ENCODE results near the gene MAML3.

MAML3 gene

DNA sequence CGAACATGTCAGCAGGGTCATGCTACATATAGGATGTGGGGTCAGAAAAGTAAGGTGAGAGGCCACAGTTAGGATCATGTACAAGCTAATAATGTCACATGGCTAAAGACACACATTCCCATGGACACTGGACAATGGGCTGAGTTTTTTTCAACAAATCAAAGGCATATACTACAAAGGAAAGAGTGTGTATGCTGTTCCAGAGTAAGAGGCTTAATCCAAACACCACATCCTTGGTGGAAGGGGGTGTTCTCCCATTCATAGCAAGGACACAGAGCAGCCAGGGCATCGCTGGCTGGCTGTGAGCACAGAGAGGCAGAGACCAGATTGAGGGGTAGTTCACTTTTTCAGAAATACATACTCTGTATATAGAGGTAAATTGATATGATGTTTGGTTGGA, 356.7 kb downstream of the MAML3 start:
- no peak for DNase-seq (ENCODE audit: low read depth in 3 of 3, low spot score in 1 of 3)

DNA sequence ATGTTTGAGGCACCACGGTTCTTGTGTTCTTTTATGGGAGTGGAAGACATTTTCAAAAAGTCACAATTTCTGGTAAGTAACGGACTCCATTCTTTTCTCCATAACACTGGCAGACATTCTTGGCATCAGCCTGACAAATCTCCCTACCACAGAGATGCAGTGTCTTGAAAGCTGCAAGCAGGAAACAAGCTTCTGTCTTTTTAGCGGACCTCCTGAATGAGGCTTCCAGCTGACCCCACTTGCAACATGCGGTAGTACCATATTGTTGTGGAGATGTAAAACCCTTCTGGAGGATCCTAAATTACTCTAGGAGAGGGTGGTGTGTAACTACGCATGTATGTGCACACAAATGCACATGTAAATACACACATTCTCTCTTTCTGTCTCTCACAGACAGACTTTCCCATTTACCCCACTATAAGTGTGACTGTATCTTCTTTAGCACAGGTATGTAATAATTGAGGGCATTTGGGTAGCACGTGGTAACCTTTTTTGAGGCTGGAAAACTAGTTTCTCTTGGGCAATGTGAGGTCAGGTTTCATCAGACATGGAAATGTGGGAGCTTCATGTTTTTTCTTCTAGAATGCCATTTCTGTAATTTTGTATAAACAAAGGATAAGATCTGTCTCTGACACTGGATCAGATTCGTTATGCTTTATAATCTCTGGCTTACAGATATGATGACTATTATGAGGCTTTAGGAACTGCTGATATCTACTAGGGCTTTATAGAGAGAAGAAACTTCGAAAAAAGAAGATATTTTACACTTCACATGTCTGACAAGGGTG, 358.3 kb downstream of the MAML3 start:
- no peak for DNase-seq (ENCODE audit: low read depth in 3 of 3, low spot score in 1 of 3)

DNA sequence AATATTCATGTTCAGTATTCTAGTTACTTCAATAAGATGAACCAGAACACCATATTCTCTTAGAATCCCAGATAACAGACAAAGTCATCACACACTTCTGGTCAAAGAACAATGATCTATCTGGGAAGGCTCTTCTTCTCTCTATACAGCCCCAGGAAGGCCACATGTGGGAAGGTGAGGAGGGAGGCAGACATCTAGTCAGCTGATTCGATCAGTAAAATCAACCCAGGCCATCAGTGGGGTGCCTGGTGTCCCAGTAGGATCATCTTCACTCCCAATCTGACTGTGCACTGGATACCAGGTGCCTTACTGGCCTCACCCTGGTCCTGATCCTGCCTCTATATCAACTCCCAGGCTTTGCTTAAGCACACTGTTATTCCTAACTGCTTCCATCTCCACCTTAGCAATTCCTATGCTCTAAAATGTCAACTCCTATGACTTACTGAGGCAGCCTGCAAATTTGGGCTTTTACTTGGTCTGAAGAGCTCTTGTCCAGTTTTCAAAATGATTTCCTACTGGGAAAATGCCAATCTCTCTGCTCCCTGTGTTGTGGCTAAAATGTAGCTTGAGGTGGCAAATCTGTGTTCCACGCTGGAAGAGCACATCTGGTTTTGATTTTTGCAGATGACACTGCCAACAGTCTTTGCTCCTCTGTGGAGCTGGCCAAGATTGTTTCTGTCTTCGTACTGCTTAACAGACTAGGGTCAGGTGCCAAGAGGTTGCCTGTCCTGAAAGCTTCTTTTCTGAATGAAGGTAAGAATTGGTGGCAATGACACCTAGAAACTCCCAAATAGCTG, 359.6 kb downstream of the MAML3 start:
- DNase-seq (ENCODE audit: low read depth in 3 of 3, low spot score in 1 of 3) = no peak

DNA sequence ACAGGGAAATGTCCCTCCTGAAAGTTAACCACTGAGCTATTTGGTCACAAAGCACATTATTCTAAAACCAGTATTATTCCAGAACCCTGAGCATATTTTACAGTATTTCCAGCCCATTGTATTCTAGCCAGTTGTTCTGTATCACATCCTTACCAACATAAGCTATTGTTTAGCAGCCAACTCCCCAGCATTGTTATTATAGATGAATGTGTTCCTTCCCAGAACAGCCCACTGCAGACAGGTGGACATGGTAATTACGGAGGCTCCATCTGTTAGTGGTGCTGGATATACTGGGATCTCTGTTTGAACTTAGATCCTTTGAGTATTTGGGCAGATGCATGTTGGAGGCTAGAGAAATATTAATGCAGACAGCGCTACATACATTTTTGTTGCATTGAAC, 362.3 kb downstream of the MAML3 start:
- no peak for DNase-seq (ENCODE audit: low read depth in 3 of 3, low spot score in 1 of 3)

DNA sequence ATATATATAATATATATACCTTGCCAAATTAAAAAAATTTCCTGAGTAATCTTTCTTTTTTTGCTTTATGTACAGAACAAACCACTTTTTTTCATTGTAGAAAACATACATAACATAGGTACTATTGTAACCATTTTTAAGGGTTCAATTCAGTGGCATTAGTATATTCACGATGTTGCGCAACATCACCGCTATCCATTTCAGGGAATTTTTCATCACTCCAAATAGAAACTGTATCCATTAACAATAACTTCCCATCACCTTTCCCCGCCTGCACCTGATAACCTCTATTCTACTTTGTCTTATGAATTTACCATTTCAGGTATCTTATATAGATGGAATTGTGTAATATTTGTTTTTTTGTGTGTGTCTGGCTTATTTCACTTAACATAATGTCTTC, 363.7 kb downstream of the MAML3 start:
- DNase-seq (ENCODE audit: low read depth in 3 of 3, low spot score in 1 of 3) = no peak

DNA sequence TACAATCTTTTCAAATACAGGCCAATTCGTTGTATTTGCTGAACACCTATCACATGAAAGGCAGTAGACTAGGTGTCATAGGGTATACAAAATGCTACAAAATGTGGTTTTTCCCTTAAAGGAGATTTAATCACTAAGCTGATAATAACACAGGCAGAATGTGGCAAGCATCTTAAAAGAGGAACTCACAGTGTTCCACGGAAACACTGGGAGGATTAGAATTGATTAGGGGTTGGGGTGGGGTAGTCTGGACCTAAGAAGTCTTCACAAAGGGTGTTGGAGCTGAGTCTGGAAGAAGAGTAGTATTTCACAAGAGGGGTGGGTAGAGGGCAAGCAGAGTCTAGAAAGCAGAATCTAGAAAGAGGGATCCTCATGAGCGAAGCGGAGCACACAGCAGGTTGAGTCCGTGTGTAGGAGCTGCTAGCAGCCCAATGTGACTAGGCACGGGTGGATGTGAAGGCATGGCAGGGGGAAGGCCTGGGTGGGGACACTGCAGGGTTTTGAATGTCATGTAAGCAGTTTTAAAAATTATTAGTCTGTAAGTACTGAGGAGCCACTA, 364.8 kb downstream of the MAML3 start:
- DNase-seq (ENCODE audit: low read depth in 3 of 3, low spot score in 1 of 3) = no peak

DNA sequence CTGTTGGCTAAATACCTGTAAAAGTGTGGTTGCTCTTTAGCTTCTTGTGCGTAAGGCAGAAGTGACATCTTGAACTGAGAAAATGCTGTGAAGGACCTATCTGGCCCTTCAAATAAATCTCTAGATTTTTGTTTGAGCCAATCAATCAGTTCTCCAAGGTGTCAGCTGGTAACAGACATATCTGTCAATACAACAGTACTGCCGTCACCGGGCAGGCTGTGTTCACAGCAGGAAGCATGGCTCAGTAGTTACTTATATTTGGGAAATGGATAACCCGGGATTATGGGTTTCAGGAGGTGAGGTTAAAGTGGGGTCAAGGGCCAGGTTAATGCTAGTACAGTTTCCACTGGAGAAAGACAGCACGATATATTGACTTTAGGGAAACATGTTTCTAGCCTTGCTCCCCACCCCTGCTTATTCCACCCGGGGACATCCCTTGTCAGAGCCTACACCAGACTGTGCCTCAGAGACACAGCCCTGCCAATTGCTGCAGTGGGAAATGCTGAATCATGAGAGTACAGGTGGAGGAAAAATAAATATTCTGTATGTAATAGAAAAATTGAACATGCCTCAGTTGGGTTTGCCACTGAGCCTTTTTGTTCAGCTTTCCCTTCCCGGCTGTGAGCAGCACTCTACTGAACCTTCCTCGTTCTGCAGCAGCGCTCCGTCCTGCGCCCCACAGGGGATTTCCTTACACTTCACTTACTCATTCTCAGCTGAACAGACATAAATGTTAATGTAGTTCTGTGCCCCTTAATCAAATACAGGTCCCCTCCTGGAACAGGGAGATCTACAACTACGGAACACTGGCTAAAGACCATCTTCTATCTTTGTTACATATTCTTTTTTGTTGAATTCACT, 367.3 kb downstream of the MAML3 start:
- no peak for DNase-seq (ENCODE audit: low read depth in 3 of 3, low spot score in 1 of 3)

DNA sequence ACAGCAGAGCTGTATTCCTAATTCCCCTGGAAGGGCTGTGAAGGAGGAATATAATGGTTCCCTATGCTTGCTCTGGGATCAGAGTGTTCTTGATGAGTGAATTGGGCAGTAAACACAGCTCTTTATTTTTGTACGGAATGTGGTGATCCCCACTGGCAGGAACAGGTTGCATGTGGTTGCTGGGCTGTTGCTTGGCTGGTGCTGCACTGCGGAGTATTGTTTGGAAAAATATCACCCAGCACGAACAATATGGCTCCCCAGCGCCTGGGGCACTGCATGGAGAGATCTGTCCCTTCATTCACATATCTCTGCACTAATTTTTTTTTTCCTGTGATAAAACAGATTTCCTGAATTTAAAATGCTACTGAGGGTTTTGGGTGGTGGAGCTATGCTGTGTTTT, 368.6 kb downstream of the MAML3 start:
- no peak for DNase-seq (ENCODE audit: low read depth in 3 of 3, low spot score in 1 of 3)

DNA sequence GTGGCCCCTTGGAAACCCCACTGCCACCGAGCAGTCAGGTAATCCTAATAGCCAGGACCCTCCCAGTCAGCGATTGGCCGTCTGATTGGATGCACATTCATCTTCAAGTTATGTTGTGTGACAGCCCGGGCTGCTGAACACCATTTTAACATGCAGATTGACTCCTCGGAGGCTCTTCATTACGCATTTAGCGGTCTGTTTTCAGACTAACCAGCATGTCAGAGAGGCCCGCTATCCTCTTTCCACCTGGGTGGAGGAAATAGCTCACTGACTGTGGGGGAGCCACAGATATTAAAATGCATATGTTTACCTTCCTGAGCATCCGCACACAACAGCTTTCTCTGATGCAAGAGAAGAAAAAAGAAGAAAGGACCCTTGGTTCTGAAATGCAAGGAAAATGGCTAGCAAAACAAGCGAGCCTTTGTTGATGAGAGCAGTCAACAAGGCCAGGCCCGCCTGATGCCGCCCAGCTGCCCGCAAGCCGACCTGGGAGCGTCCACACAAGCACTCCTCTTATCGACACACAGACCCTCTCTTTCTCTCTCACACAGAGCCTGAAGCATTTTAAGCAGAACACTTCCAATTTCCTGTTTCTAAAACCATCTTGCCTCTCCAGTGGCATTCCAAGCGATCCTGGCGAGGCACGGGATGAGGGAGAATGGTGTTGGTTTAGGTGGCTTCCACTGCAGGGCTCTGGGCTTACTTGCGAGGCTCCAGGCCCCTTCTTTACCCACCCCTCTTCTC, 370.1 kb downstream of the MAML3 start:
- no peak for DNase-seq (ENCODE audit: low read depth in 3 of 3, low spot score in 1 of 3)

DNA sequence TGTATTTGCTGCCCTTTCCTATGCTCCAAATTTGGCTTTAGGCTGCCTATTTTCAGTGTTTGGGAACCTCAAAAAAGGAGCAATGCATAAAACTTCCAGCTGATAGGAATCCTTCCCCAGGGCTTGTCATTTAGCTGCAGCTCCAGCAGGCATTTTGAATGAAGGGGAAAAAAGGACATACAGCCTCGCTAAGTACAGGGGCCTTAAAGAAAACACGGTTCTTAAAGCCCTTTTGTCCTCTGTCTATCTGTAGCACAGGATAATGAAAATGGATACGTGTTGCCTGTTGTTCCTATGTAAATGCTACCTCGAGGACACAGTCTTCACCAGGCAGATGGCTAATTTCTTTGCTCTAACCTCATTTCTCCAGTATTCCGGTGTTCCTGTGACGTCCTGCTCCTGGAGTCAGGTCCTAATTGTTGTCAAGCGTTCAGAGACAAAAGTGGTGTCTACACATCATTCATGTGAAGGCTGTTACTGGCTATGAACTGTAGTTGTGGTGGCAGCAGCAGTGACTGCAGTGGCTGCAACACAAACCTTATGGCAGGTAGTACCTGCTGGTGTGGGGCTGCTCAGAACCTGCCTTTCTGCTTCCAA, 371.0 kb downstream of the MAML3 start:
- DNase-seq (ENCODE audit: low read depth in 3 of 3, low spot score in 1 of 3) = no peak

DNA sequence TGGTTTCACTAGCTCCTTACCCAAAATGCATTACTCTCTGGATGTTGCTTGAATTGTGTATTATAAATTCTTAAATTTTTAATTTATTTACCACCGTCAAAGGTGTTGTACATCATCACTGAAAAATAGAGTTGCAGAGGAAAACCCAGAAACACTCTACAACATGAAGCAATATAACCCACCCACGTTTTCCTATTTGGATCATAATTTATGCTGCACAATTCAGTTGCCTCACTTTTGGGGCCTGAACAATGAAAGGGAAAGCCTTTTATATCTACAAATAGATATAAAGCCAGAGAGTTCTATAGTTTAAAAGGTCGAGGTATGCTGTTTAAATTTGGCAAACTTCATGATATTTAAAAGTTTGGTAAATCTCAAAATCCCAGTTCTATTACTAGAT, 372.9 kb downstream of the MAML3 start:
- no peak for DNase-seq (ENCODE audit: low read depth in 3 of 3, low spot score in 1 of 3)

DNA sequence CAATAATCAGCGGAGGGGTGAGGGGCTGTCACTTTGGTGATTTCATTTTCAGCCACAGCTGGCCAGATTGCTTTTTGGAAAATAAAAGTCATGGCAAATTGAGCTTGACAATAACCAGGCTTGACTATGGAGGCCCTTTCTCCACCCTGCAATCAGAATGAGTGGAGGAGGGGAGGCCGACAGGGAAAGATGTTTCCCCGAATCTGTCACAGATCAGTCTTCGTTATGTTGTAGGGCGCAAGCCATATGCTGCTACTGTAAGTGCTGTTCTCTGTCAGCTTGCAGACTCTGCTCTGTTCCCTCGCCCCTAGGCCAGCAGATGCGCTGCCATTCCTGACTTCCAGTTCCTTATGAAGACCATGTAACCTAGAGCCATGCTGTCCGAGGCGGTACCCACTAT, 374.3 kb downstream of the MAML3 start:
- no peak for DNase-seq (ENCODE audit: low read depth in 3 of 3, low spot score in 1 of 3)

DNA sequence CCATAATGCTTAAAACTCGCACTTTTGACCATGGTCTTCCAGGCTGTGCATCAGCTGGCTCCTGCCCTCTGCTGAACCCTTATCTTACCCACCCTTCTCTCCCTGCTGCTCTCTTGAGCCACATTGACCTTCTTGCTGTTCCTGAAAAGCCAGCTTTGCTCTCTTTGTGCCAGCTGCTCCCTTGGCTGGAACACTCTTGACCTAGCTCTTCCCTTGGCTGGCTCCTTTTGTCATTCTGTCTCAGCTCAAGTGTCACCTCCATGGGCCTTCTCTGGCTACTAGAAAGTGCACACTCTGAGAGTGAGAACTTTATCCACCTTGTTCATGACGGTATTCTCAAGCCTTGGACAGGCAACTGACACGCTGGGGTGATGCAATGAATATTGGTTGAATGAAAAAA, 376.2 kb downstream of the MAML3 start:
- no peak for DNase-seq (ENCODE audit: low read depth in 3 of 3, low spot score in 1 of 3)

DNA sequence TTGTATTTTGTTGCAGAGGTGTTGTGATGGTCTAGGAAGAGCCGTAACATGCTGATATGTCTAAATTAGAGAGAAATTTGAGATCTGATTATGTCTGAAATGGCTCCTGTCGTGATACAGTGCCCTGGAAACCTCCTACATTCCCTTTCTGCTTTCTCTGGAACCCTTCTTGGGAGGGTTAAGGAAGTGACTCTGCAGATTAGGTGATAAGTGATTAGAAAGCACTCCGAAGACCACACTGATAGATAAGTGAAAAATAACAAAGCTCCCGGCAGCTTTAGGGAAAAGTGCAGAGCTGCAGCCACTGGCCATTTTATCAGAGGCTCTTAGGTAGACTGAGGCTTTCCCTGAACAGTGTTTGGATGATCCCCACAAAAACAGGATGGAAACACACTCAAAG, 377.7 kb downstream of the MAML3 start:
- no peak for DNase-seq (ENCODE audit: low read depth in 3 of 3, low spot score in 1 of 3)

DNA sequence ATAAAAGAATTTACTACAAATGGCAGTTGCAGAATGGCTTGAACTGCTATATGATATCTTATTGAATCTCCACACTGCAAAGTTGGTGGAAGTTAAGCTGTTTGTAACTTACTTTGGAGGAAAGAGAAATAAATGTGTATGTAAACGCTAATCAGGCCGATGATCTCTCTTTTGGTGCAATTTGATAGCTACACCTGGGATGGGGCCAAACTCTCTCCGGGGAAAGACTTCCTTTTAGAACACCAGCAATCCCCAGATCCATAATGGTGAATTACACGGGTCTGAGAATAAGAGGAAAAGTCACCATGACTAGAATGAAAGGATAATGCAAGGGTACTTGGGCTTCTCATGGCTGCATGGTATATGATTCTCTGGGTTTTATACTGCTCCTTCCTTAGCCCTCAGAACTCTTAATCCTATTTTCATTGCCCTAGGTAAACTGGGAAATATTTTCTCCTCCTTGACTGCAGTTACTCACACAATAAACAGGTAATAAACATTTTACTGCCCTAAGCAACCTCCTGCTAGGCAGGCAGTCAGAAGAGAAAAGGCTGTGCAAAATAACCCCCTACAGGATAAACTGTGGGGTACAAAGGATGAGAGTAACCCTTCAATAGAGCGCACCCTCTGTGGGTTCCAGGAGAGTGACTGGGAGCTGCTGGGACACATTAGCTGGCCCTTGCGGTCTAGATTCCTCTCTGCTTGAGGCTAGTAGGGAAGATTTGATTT, 379.1 kb downstream of the MAML3 start:
- DNase-seq (ENCODE audit: low read depth in 3 of 3, low spot score in 1 of 3) = no peak

DNA sequence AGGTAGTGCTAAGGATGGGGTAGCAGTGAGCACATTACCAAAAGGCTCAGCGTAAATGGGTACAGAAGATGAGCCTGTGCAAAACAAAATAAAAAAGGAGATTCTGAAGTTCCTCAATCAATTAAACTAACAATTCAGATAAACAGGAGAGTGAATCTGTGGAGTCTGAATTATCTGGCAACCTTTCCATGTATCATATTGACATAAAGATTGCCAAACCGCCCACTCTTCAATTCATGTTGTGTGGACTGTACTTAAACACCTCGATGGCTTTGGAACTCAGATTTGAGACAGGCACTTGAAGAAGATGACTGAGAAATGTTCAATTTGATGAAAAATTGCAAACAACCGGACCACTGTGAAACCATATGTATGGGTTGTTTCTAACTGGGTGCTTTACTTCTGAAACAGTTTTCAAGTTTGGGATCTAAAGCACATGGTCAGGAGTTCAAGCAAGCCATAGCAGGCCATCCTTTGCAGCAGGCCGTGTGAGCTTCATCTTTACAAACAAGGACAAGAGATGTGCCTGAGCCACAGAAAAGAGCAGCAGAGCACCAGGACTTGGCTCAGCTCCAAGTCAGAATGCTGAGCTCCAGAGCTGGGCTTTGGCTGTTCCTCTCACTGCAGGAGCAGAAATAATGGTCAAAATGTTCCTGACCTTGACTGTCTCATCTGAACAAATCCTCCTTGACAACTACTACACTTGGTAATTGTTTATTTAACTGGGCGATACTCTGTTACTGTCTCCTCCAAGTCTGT, 380.2 kb downstream of the MAML3 start:
- DNase-seq (ENCODE audit: low read depth in 3 of 3, low spot score in 1 of 3) = no peak

DNA sequence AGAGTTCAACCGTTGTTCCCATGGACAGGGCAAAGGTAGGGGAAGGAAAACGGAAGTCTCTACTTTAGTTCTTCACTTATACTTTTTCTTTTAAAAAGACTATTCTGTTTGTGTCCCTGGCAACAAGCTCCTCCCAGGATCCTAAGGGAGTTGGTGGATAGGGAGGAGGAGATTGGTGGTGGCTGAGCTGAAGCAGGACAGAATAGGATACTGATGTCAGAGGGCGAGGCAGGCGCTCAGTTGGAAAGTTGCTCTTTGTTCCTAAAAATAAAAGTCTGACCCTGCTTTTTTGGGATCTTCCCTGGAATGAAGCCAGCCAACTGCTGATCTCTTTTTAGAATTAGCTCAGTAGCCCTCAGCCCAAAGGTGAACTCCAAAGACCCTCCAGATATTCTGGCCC, 383.6 kb downstream of the MAML3 start:
- no peak for DNase-seq (ENCODE audit: low read depth in 3 of 3, low spot score in 1 of 3)

DNA sequence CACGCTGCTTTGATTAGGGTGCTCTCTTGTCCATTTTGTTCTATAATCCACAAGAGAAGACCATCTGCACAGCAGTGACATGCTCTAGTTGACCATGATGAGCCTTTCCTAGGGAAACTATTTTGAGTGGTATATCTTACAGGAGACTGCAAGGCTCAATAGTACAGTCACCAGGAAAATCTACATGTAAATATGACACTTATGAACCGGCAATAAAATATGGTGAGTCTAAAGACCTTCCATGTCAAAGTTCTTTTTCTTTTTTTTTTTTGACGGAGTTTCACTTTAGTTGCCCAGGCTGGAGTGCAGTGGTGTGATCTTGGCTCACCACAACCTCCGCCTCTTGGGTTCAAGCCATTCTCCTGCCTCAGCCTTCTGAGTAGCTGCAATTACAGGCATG, 384.6 kb downstream of the MAML3 start:
- DNase-seq (ENCODE audit: low read depth in 3 of 3, low spot score in 1 of 3) = no peak

DNA sequence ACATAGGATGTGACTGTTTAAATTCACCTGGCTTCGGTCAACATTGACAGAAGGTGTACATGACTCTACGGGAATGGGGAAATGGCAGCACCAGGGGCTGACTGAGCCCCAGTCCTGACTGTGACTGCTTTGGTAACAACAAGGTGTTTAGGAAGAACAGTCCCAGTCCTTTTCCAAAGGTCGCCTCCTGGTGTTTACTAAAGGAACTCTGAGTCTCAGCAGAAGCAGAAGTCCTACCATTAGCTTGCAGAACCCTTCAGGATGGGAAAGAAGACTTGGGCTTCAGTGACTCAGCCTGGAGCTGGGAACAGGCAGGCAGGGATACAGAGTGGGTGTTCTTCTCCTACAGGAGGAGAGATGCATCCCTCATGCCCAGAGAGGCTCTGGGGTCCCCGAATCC, 385.1 kb downstream of the MAML3 start:
- no peak for DNase-seq (ENCODE audit: low read depth in 3 of 3, low spot score in 1 of 3)
